ENCODE measurements around the gene CASQ2.

CASQ2 gene

DNA sequence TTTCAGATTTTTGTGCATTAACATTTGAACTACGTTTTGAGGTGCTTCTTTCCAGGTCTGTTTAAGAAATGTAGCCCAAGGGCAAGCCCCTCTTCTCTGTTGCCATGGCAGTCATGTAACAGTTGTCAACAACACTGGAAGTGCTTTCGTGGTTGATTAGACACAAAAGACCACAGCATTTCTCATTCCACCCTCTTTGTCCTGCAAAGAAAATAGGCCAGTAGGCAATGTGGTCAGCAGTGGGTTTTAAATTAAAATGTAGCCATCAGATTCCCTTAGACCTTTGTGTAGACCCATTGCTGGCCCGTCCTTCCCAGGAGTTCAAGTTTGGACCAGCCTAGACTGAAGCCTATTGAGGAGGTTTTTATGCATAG, 91.3 kb downstream of the CASQ2 start:
- Mint-ChIP-seq H3K27me3 (ENCODE audit: low read depth) (no peaks in the 10 kb centered on the region), H3K4me1 (ENCODE audit: low read depth) (peaks cover 2% of the 10 kb centered on the region), H3K27ac (no peak overlapping the region), H3K36me3 (ENCODE audit: low read depth) (peaks cover 4% of the 10 kb centered on the region), H3K9me3 (no peaks in the 10 kb centered on the region), H3K4me3 (no peak overlapping the region)

DNA sequence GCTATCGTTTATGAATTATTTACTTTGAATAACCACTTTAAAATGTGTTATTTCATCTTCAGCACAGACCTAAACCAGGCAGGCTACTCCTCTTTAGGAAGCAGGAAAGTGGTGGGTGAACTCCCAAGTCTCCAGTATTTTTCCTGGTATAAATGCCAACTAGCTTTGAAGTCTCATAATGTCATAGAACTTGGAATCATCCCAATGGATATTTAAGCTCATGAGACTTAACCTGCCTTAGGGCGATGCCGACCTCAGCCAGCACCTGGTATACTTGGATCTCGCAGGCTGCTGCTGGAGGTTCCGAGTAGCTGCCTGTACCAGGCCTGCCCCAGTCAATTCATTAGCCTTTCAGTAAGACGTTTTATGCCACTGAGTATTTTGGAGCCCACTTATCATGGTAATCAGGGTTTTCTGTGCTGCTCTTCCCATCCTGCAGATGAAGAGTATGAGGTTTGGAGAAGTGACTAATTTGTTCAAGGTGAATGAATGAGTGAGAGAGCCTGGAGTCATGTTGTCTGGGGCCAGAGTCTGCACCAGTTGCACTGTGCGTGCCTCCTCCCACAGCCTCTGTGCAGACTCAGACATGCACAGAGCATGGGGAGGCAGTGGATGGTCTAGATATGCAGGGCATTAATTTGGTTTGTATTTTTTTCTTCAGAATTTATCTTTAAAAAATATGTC, 91.9 kb downstream of the CASQ2 start:
- Mint-ChIP-seq H3K4me1 (ENCODE audit: low read depth) (peaks cover 2% of the 10 kb centered on the region), H3K36me3 (ENCODE audit: low read depth) (peaks cover 4% of the 10 kb centered on the region), H3K27me3 (ENCODE audit: low read depth) (no peaks in the 10 kb centered on the region), H3K9me3 (no peaks in the 10 kb centered on the region), H3K4me3 (no peak overlapping the region), H3K27ac (no peak overlapping the region)

DNA sequence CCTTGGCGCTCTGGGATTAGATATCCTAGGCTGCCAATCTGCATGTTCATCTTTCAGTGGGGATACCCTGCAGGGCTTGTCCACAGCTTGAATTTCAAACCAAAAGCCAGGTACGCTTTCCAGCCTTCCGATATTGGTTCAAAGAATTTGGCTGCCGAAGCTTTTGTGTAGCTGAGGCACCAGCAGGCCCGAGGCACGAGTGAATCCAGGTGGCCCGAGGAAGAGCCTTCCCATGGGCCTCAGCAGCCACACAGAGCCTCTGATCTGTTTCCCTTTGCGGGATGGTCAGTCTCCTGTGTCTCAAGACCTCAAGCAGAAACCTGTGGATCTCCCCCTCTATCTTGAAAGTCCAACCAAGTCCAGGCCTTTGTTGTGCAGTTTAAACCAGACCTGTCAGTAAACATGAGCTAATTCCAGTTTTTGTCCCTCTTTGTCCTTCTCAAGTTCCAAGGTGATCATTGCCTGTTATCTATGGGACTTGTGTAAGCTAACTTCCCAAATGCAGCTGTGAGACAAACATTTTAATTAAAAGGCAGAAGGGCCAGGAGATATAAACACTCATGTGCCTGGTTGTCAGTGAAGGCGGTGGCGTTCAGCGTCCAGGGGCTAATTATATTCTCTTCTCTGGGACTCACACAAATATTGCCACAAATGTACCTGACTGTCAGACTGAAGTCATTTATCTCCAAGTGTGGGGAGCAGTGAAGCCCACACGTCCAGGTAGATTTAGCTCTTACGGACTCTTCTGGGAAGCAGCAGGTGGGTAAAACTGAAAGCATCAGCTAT, 96.1 kb downstream of the CASQ2 start:
- peaks cover 9% of the 10 kb centered on the region for H3K4me1 Mint-ChIP-seq (ENCODE audit: low read depth)
- no peaks in the 10 kb centered on the region for H3K27me3 Mint-ChIP-seq (ENCODE audit: low read depth)
- H3K27ac Mint-ChIP-seq, result no peak overlapping the region
- no peaks in the 10 kb centered on the region for H3K9me3 Mint-ChIP-seq
- H3K4me3 Mint-ChIP-seq, result no peak overlapping the region
- H3K36me3 Mint-ChIP-seq (ENCODE audit: low read depth), result peaks cover 11% of the 10 kb centered on the region

DNA sequence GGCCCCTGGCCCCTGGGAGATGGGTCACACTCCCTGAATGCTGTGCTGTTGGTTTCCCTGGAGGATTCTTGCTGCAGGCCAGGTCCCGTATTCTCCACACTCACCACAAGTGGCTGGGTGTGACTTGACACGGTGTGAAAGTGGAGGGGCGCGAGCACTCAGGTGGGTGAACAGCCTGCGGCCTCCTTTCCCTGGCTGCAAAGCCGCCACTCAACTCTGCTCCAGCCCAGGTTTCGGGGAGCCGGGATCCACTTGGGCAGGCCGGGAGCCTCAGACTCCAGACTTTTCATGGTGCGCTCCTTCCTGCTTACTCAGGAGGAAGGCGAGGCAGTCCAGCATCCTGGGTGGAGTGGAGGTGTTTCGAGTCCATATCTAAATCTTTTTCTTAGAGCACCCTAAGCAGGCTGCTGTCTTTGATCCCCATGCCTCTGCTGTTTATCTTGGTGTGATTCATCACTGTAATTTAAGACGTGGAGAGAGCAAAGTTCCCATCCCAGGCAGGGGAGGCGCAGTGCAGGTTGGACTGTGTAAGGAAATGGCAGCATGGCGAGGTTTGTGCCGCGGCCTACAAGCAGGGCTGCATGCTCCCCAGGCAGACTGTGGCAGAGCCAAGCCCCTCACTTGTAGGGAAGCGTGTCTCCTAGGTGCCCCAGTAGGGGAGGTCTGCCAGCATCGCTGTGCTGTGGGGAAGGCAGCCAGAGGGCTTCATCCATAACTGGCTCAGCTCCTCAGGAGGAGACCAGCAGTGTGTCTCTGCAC, 97.2 kb downstream of the CASQ2 start:
- Mint-ChIP-seq H3K27ac (no peak overlapping the region), H3K27me3 (ENCODE audit: low read depth) (no peaks in the 10 kb centered on the region), H3K4me3 (no peak overlapping the region), H3K9me3 (no peaks in the 10 kb centered on the region), H3K36me3 (ENCODE audit: low read depth) (peaks cover 15% of the 10 kb centered on the region), H3K4me1 (ENCODE audit: low read depth) (peaks cover 9% of the 10 kb centered on the region)

DNA sequence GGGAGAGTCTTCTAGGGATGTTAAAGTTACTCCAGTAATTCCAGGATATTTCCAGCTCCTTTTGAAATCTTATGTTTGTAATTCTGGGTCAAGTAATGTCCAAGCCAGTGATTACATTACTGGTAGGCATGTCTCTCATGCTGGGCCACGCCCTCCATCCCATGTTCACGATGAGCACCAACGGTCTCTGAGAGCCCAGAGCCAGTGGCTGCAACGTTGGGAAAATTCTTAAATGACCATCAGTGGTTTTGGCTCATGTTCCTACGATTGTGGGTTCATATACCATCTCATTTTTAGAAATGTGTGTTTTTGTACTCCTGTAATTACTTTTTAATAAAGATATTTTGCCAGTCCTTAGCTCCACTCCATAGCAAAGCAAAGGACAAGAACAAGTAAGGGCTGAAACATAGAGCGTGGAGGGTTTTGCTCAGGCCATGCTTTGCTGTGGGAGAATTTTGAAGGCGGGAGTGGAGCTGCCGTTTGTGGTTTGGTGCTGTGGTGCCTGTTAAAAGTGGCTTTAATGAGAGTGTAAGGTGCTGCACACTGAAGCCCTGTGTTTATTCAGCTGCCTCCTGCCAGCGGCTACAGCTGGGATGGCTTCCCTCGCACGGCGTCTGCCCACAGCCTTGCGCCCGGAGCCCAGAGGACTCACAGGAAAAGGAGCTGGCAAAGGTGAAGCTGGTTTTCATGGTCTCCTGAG, 97.9 kb downstream of the CASQ2 start:
- H3K4me1 Mint-ChIP-seq (ENCODE audit: low read depth), result peaks cover 9% of the 10 kb centered on the region
- peaks cover 20% of the 10 kb centered on the region for H3K36me3 Mint-ChIP-seq (ENCODE audit: low read depth)
- no peaks in the 10 kb centered on the region for H3K9me3 Mint-ChIP-seq
- H3K27ac Mint-ChIP-seq, result no peak overlapping the region
- H3K4me3 Mint-ChIP-seq, result no peak overlapping the region
- H3K27me3 Mint-ChIP-seq (ENCODE audit: low read depth), result no peaks in the 10 kb centered on the region

DNA sequence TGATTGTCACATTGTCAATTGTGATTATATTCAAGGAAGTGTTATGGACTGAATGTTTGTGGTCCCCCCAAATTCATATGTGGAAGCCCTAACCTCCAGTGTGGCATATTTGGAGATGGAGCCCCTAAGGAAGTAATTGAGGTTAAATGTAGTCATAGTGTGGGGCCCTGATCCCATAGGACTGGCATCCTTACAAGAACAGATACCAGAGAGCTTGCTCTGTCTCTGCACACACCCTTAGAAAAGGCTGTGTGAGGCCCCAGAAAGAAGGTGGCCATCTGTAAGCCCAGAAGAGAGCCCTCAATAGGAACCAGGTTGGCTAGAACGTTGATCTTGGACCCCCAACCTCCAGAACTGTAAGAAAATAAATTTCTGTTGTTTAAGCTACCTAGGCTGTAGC, 98.6 kb downstream of the CASQ2 start:
- Mint-ChIP-seq H3K27ac (no peak overlapping the region), H3K9me3 (no peaks in the 10 kb centered on the region)

DNA sequence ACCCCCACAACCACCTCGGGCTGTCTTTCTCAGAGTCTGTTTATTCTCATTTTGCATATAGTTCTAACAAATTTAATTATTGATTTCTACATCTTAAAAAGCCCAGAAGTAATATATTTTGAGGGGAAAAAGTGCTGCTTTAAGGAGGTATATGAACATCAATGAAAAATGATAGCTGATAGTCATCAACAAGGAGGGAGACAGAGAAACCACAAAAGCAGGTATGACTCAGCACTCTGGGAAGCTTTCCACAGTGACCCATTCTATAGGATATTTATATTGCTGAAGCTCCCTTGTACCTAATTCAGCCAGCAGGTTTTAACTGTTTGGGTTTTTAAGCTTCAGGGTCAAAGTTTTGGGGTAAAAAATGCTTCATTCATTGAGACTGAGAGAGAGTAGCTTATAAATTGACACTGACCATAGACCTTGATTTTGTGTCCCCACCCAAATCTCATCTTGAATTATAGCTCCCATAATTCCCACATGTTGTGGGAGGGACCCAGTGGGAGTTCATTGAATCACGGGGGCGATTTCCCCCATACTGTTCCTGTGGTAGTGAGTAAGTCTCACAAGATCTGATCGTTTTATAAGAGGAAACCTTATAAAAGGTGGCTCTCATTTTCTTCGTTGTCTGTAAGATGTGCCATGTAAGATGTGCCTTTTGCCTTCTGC, 99.4 kb downstream of the CASQ2 start:
- H3K4me3 Mint-ChIP-seq, result no peak overlapping the region
- peaks cover 9% of the 10 kb centered on the region for H3K4me1 Mint-ChIP-seq (ENCODE audit: low read depth)
- no peak overlapping the region for H3K27ac Mint-ChIP-seq
- no peaks in the 10 kb centered on the region for H3K9me3 Mint-ChIP-seq
- peaks cover 25% of the 10 kb centered on the region for H3K36me3 Mint-ChIP-seq (ENCODE audit: low read depth)
- H3K27me3 Mint-ChIP-seq (ENCODE audit: low read depth), result no peaks in the 10 kb centered on the region

More for the DNA sequence above, 98.6 kb downstream of the CASQ2 start:
- peaks cover 20% of the 10 kb centered on the region for H3K36me3 Mint-ChIP-seq (ENCODE audit: low read depth)
- no peak overlapping the region for H3K4me3 Mint-ChIP-seq
- no peaks in the 10 kb centered on the region for H3K27me3 Mint-ChIP-seq (ENCODE audit: low read depth)
- H3K4me1 Mint-ChIP-seq (ENCODE audit: low read depth), result peaks cover 9% of the 10 kb centered on the region

DNA sequence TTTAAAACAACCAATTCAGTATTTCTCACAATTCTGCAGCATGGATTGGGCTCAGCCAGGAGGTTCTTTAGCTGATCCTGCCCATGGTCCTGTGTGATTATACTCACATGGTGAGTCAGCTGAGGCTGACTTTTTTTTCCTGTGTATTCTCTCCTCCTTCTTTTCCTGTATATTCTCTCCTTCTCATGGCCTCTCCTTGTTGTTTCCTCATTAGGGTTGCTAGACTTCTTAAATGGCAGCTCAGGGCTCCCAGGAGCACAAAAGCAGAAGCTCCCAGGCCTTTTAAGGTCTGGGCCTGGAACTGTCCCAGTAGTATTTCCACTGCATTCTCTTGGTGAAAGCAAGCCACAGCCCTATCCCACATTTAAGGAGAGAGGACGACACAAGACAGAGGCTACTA, 99.9 kb downstream of the CASQ2 start:
- no peak overlapping the region for H3K27ac Mint-ChIP-seq
- peaks cover 9% of the 10 kb centered on the region for H3K4me1 Mint-ChIP-seq (ENCODE audit: low read depth)
- H3K36me3 Mint-ChIP-seq (ENCODE audit: low read depth), result peaks cover 28% of the 10 kb centered on the region
- H3K9me3 Mint-ChIP-seq, result no peaks in the 10 kb centered on the region
- no peaks in the 10 kb centered on the region for H3K27me3 Mint-ChIP-seq (ENCODE audit: low read depth)
- H3K4me3 Mint-ChIP-seq, result no peak overlapping the region

DNA sequence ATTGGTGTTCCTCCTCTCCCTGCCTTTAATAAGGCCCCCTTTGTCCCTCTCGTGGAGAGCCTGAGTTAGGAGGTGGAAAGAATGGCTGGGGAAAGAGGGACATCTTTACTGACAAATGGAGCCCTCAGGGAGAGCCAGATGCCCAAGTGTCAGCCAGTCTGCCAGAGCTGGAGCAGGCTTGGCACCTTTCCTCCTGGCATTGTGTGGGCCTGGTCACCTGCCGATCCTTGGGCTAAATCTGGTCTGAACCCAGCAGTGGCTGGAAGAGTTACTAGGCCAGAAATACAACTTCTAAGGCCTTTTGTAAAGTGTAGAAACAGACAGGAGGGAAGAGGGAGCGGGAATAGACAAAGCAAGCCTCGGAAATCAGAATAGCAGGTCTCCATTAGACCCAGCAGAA, 101.8 kb downstream of the CASQ2 start:
- Mint-ChIP-seq H3K4me3 (no peak overlapping the region), H3K27ac (no peak overlapping the region), H3K4me1 (ENCODE audit: low read depth) (peaks cover 9% of the 10 kb centered on the region), H3K27me3 (ENCODE audit: low read depth) (no peaks in the 10 kb centered on the region), H3K9me3 (no peaks in the 10 kb centered on the region), H3K36me3 (ENCODE audit: low read depth) (peaks cover 28% of the 10 kb centered on the region)

DNA sequence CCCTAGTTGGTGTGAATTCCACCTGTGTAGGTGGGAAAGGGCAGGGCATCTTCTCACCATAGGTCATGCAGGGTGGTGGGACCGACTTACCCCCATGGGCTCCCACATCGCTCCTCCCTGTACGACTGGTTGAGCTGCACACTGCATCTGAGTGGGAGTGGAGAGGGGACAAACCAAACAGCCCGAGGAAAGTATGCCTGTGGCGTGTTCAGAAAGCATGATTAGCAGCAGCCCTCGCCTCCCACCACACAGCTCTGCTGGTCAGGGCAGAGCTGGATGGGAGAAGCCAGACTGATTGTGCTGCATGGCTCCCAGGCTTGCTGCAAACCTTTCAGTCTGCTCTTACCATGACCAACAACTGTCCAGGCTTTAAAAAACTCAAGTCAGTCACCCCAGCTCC, 102.3 kb downstream of the CASQ2 start:
- Mint-ChIP-seq H3K9me3 (no peaks in the 10 kb centered on the region), H3K36me3 (ENCODE audit: low read depth) (peaks cover 28% of the 10 kb centered on the region), H3K4me3 (no peak overlapping the region), H3K27me3 (ENCODE audit: low read depth) (no peaks in the 10 kb centered on the region), H3K4me1 (ENCODE audit: low read depth) (peaks cover 9% of the 10 kb centered on the region), H3K27ac (no peak overlapping the region)

DNA sequence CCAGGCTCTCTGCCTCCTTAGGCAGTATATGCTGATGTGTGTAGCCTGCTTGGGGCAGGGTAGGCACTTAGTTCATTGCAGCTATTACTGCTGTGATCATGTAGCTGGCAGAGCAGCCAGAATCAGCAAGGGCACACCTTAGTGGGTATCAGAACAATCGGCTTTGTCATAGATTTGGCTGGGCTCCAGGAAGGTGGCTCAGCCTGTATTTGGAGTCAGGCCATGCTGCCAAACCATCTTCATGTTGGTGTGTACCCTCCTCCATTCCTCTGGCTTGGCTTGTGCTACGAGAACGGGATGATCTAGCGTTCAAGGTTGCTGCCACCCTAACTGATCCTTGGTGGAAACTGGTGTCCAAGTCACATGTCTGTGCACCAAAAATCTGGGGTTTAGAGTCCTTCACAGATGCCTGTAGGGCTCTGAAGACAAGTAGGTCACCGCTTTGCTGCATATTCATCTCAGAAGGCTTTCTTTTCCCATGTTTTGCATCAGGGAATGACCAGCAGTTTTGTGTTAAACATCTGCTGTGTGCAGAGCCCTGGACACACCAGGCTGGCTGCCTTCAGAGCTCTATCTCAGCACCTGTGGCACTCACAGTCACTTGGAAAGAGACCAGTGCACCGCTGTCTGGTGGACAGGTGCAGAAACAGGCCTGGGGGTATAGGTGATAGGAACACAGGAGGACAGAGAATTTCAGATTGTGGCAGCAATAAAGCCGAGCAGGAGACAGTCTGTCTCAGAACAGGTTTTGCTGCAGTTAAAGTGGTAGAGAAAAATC, 103.0 kb downstream of the CASQ2 start:
- Mint-ChIP-seq H3K27ac (no peak overlapping the region), H3K9me3 (no peaks in the 10 kb centered on the region), H3K4me3 (no peak overlapping the region), H3K27me3 (ENCODE audit: low read depth) (no peaks in the 10 kb centered on the region), H3K36me3 (ENCODE audit: low read depth) (peaks cover 34% of the 10 kb centered on the region), H3K4me1 (ENCODE audit: low read depth) (peaks cover 9% of the 10 kb centered on the region)

DNA sequence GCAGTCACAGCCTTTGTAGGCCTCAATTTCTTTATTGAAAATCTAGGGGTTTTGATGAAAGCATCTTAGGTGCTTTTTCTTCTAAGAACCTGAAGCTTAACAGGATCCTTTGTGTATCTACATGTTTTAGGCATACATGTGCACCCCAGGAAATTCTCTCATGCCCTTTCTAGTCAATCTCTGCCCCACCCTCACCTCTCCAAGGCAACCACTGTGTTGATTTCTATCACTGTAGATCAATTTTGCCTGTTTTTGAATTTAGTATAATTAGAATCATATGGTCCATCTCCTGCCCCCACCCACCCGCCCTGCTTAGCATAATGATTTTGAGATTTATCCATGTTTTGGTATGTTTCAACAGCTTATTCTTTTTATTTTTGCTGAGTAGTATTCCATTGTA, 107.4 kb downstream of the CASQ2 start:
- Mint-ChIP-seq H3K4me1 (ENCODE audit: low read depth) (peaks cover 5% of the 10 kb centered on the region), H3K9me3 (no peaks in the 10 kb centered on the region), H3K27ac (no peak overlapping the region), H3K36me3 (ENCODE audit: low read depth) (peaks cover 35% of the 10 kb centered on the region), H3K4me3 (no peak overlapping the region), H3K27me3 (ENCODE audit: low read depth) (no peaks in the 10 kb centered on the region)

DNA sequence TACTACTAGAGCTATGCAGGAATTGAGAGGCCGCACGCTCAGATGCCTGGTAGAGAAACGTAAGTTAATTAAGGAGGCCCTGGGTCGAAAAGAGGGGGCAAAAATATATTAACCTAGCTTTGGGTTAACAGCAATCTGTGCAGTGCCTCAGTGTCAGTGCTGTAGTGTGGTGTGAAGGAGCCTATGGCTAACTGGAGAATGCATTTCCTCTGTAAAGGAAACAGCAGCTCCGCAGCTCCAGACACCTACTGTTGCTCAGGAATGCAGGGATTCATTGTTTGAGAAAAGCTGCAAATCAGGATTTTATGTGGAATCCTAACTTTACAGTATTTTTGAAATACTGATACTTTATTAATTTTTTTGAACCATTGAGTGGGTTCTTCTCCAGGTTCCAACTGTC, 108.4 kb downstream of the CASQ2 start:
- Mint-ChIP-seq H3K4me1 (ENCODE audit: low read depth) (peaks cover 10% of the 10 kb centered on the region), H3K36me3 (ENCODE audit: low read depth) (peaks cover 32% of the 10 kb centered on the region), H3K4me3 (no peak overlapping the region), H3K27me3 (ENCODE audit: low read depth) (no peaks in the 10 kb centered on the region), H3K27ac (no peak overlapping the region), H3K9me3 (no peaks in the 10 kb centered on the region)
